SK-N-DZ (cell line): Measurements from ENCODE around the gene GRPEL1. TPM values are rescaled to one million over a fixed set of nuclear protein-coding genes. Genes with fewer than 3 reads are reported as not detected.
"Not testable (repeated sequence)": the region's sequence is repeated elsewhere in the genome, so short reads cannot be mapped to it uniquely, and the experiment has no call there.

Experiments
- DNase-seq: peaks from one replicate; pipeline ENCODE4 v3.0.0-alpha.2; 2015; ENCODE audit warnings: low spot score
- polyA plus RNA-seq, 2 experiments: library from polyadenylated mRNA; depleted of rRNA; stranded (reverse); fragments of >200 nt; gene quantifications; 2 replicates each; pipeline ENCODE4 v1.2.3, GENCODE V29; 2014

The GRPEL1 gene
- polyA plus RNA-seq (2014; cell fraction: cytosol; rRNA removed) = 32.6 and 35.1 TPM in 2 replicates
- polyA plus RNA-seq (2014; cell fraction: nucleus; rRNA removed) = 14.1 and 16.0 TPM in 2 replicates

DNA sequence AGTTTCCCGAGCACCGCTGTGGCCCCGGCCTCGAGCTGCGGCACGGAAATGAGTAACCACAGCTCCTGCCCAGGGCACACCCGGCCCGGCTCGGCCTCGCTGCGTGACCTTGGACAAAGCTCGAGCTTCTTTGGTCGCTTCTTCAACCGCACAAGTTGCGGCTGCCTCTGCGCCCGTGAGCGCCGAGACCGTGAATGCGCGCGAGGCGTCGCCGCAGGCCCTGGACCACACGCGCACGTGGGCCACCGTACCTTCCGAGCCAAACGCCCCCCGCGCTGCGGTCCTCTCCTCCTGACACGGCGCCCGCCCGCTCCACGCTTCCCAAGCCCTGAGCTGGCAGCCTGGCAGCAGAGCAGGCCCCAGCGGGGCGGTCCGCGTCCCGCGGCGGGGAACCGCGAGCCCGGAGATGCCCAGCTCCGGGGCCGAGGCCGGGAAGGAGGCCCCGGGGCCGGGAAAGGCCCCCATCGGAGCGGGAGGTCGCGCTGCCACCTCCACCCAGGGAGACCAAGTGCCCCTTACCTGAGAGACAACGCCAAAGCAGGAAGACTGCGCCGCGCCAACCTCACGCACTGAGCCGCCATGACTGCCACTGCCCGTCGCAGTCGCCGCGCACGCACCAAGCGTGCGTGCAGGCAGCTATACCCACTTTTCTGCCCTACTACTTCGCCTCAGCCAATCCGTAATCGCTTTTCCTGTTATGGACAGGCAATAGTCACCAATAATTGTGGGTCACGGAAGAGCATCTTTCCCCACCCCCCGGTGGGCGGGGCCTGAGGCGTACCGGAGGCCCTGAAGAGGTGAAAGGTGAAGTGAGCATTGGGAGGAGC lies at the start of gene GRPEL1:
GRPEL1 (minus strand) TSS at position 613 of the 827 bp plus-strand sequence; CDS start at position 581, 32 bp downstream.
- peak; percentile 99 for DNase-seq

DNA sequence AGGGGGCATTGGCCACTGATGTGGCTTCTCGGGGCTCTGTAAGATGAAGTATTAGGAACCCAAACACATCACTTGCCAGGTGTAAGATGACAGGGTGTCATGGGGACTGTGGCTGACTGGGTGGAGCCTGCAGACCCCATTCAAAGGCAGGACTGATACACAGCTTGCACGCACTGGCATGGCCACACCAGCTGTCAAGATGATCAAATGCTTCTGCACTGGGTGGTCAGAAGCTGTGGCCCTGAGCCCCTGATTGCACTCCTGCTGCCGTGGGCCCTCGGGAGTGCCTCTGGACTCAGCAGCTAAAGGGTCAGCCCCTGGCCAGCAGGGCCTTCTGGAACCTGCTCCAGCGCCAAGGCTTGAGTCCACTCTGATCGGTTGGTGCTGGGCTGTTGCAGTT lies 48.8 kb upstream of the GRPEL1 start:
- no peak for DNase-seq

DNA sequence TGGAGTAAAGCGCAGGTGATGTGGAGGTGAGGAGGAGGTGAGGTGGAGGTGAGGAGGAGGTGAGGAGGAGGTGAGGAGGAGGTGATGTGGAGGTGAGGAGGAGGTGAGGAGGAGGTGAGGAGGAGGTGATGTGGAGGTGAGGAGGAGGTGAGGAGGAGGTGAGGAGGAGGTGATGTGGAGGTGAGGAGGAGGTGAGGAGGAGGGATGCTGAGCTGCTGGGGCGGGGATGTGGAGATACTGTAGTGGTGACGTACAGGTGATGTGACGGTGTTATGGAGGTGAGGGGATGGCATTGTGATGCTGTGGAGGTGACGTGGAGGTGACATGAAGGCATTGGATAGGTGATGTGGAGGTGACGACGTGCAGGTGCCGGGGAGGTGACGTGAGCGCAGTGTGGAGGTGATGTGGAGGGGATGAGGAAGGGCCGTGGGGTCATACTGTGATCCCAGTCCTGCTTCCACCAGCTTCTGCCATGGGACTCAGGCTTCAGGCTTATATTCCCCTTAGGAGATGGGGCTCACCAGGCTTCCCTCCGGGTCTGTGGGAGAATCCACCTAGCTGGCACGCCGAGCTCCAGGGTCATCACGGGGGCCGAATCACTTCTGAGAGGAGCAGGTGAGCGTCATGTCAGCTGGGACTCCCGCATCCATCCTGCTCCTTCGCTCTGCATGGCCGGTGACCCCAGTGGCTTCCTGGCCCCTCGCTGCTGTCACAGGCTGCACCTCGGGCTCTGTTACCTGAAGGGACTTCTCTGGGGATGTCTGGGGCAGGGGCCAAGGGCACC lies 47.9 kb upstream of the GRPEL1 start:
- DNase-seq = no peak

DNA sequence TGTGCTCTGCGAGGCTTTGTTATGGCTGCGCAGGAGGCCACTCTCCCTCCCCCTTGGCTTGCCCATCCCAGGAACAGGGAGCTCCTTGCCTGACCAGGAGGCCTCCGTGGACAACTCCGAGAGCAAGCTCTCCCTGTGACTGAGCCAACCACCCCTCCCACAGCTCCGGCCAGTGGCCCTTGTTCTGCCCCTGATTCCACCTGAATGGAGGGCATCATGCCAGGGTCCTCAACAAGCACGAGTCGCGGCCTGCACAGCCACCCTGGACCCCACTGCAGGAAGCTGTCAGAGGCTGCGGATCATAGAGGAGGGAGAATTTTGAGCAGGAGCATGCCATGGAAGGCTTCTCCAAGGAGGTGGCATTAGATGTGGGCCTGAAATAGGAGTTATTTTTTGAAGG lies 44.8 kb upstream of the GRPEL1 start:
- DNase-seq = no peak

DNA sequence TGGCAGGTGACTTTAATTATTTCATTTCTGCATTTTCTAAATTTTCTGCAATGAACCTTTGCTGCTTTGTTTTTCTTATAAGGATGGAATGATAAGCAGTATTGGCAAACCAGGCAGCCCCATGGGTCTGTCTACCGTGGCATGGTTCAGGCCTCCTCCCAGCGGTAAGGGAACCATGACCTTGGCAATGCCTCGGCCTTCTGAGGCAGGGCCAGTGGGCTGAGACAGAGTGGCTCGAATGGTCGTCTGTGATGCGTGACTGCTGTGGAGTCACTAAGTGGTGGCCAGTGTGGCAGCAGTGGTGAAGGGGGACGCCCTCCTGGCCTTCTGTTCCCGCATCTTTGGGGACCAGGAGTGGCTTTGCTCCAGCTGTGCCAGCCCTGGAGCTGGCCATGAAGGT lies 43.6 kb upstream of the GRPEL1 start:
- no peak for DNase-seq

DNA sequence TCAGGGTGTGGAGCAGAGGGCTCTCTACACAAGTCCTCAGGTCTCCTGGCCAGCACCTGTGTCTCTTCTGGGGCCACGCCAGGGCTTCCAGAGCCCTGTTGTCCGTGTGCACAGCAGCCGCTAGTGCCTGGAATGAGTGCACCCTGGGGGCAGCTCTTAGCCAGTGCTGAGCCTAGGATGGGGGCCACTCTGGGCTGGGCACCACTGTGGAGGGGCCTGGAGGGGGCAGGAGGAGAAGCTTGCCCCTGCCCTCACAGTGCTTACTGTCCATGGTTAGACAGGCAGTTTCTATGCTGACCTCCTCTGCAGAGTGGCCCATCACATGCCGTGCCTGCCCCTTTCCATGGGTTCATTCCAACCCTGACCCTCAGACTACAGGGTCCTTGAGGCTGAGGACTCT lies 42.7 kb upstream of the GRPEL1 start:
- DNase-seq = no peak

DNA sequence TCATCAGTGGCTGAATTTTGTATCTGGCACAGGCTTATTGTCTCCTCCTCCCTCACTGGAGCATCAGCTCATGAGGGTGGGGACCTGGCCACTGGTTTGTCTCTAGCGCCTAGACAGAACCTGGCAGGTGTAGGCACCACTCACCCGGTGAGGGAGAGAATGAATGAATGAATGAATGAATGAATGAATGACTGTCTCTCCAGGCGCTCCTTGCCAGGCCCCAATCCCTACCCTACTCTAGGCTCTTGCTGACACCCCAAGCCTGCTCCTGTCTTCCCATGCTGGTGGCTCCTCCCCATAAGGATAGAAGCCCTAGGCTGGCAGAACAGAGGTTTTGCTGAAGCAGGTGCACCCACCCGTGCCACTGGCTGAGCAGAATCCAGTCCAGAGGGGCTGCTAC lies 41.3 kb upstream of the GRPEL1 start:
- no peak for DNase-seq

DNA sequence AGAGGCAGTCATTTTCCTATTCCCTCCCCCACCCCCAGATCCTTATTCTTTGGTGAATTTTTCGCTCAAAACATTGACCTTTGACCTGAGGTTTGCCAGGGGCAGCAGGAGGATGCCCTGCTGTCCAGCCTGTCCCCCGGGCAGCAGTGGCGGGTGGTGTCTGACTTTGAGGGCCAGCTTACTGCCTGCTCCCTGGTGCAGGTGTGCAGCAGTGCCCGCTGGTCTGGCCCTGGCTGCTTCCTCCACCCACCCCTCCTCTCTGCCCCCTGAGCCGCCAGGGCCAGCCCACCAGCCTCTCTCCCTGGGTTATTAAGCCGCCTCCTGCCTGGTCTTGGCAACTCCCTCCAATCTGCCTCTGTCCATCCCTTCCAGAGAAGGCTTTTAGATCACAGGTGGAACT lies 40.8 kb upstream of the GRPEL1 start:
- DNase-seq = no peak

DNA sequence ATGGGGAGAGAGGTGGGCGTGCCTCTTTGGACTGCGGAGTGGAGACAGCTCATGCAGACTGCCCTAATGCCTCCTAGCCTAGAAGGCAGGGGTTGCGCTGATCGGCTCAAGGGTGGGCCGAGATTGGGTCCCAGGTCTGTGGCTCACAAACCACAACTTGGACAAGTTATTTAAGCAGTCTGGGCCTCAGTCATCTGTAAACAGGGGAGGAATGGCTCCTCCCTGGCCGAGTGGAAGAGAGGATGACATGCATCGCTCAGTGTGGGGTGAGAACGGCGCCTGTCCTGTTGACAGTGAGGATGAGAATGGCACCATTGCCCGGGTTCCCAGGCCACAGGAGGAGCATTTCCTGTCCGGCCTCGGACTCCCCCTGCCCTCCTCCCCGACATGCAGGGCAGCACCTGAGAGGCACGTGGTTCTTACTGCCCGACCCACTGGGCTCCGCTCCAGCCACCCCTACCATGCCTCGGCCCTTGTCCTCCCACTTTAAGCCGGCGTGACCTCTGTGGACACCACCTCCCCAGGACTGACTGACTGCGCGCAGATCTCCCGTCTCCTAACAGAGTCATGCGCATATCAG lies 40.3 kb upstream of the GRPEL1 start:
- DNase-seq = no peak

DNA sequence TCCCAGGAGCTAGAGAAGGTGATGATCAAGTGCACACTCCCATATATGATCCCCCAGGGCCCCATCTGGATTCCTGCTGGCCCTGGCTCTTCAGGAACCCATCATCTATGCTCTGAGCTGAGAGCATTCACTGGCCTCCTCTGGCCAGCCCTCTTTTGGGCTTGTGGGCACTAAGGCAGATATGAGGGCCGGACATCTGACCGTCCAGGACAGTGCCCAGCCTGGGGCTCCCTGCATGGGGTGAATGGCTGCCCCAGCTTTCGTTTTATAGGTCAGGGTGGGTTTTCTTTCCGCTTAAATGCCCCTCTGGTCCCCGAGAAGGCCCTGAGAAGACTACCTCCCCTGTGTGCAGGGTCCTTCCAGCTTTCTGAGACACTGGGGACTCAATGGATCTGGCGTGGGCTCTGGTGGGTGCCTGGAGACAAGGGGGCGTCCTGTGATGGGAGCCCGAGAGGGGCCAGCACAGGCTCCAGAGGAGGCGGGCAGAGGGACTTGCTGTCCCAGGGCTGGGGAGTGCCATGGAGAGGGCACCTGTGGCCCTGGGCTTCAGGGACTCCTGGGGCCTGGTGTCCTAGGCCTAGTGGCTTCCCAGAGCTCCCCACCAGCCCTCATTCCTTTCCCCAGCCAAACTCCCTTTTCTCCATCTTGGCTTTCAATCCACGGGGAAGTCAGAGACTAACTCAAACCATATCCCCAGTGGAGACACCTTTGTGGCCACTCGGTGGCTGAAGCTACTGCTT lies 39.5 kb upstream of the GRPEL1 start:
- DNase-seq = no peak

DNA sequence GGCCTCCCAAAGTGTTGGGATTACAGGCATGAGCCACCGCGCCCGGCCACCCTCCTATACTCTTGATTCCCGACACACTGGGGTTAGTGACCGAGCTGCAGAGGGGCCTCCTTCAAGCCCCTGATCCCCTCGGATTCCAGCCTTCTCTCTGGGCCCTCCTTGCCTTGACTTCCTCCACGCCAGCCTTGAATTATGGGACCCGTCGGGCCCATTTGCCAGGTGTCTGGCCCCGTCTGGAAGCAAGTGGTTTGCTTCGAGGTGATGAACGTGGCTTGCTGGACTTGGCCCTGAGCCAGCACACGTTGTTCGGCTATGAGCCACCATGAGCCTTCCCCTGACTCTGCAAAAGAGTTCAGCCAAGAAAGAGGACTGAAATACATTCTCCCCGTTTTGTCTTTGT lies 37.4 kb upstream of the GRPEL1 start:
- DNase-seq = no peak

DNA sequence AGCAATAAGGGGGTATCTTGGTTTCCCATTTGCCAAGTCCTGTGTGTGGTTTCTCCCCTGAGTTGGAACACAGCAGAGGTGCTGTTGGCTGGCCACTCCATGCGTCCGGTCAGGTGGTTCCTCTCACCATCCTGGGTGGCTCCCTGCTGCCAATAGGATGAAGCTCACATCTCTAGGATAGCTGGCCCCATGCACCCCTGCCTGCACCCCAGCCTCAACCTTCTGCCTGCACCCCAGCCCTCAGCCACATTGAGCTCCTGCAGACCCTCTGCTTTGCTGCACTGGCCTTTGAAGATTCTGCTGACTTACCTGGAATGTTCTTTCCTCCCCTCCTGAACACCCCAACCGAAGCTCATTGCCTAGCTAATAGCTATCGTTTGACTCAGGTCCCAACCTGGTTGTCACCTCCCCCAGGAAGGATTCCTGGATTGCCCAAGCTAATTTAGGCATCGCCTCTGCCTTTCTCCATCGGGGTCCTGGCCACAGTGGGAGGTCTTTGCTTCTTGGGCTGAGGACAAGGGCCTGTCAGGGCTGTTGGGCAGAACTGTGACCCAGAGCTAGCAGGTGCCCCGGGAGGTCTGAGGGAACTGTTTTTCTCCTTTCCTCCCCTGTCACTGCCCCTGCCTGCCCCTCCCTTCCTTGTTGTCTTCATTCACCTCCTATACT lies 36.6 kb upstream of the GRPEL1 start:
- DNase-seq = no peak

DNA sequence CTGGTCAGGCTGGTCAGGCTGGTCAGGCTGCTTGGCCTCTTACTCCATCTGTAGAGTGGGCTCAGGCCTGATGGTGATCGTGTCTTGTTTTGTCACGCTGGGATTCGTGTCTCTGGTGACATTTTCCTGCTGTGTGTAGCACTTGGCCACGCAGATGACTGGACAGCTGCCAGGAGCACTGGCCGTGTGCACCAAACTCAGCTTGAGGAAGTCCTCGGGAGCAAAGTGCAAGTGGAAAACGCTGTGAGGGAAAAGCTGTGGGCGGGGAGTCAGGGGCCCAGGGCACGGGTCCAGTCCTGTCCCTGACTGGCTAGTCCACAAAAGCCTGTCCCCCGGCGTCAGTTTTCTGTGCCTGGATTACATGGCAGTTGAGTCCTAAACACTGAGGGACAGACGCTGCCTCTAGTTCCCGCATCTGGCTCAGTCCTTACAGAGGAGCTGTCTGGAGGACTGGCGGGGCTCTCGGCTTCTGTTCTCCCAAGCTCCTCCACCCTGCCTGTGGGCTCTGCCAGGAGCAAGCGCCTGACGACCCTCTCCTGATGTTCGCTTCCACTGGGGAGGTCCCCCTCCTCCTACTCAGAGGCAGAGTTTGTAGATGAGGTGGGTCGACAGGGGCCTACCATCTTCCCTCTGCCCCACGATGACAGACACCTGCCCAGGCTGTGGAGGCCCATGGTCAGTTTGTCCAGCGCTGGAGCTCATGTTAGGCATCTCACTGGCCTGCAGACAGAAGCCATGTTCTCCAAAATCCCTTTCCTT lies 35.9 kb upstream of the GRPEL1 start:
- DNase-seq = no peak

DNA sequence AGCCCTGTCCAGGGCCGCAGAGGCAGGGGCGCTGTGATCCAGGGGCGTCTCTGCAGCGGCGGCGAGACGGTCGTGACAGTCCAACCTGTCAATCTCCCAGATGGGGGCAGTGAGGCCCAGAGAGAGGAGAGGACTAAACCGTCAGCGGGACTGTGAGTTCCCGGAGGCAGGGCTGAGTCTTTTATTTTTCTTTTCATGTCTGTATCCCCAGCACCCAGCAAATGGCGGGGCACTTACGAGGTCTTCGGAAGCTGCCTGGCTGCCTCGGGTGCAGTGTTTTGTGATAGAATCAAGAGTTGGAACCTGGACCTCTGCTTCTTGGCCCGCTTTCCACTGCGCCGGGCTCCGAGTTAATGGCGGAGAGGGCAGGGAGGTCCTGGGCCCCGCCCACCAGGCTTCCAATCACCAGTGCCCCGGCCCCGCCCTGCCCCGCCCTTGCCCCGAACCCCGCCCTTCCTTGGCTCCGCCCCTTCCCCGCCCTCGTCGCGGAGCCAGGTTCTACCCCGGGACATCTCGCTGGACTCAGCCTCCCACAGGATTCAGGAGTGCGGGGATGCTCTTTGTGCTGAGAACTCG lies 35.3 kb upstream of the GRPEL1 start:
- DNase-seq = peak; percentile 47

DNA sequence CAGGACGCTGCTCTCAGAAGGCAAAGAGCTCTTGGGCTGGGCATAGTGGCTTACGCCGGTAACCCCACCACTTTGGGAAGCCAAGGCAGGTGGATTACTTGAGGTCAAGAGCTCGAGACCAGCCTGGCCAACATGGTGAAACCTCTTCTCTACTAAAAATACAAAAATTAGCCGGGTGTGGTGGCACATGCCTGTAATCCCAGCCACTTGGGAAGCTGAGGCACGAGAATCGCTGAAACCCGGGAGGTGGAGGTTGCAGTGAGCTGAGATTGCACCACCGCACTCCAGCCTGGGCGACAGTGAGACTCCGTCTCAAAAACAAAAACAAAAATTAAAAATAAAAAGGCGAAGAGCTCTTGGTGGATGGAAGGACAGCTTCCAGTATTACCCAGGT lies 34.6 kb upstream of the GRPEL1 start:
- not testable (repeated sequence) for DNase-seq

DNA sequence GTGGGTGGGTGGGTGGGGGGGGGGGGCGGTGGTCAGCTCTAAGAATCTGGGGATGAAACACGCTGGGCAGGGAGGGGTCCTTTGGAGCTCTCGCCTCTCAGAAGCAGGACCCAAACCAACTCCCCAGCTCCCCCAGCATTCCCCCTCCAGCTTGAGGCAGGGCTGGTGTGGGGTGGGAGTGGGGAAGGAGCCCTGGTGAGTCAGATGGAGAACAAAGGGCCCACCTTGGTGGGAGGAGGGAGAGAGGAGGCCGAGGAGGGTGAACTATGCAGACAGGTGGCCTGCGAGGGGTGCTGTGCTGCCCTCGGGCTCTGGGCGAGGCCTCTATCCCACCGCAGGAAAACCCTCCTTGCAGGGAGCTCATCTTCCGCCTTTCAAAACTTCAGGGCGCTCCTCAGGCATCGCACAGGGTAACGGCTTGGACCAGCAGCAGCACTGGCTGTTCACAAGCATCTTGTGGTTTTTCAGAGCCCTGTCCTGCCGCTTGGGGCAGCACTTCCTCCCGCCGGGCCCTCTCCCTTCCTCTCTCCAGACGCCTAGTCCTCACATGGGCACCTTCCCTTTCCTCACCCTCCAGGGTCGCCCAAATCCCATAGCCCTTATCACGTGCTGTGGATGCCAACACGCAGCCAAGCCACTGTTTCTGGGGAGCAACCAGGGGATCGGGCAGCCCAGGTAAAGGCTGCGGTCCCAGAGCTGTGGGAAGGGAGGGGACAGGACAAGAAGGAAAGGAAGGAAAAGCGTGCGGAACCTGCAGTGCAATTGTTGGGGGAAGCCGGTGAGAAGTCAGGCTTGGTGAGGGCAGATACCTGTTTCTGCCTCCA lies 34.0 kb upstream of the GRPEL1 start:
- DNase-seq = peak; percentile 74

DNA sequence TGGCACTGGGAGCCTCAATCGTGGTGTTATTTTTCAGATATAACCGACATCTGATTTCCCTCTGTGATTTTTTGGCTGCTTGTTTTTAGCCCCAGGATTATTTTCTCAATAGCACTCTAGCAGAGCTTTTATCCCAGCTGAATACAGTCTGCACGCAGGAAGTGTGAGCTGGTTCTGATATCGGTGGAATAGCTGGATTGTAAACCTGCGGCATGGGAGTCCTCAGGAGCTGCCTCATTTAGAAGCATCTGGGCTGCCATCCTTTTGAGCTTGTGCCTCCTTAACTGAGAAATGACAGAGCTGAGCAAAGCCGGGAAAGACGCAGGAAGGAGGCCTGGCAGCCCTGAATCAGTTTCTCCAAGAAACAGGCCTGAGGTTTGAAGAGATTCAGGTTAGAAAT lies 28.4 kb upstream of the GRPEL1 start:
- DNase-seq = no peak

DNA sequence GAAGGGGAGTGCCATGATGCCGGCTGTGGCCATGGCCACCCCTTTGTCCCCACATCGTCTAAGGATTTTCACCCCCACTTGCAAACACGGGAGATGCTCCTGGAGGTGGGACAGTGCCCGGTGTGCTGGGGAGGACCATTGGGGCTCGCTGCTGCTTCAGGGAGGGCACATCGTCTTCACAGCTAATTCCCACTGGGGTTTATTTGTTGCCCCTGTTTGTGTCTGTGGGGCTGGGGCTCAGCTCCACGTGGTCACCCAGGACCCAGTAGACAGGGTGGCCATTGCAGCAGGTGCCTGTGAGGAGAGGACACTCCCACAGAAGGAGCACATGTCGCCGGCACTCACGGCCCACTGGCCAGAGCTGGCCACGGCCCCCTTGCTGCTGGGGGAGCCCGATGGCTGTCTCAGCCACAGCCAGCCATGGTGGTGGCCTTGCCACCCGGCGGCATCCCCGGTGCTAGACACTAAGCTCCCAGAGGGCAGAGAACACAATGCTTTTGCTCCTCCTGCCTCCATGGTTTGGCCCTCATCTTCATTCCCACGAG lies 27.8 kb upstream of the GRPEL1 start:
- DNase-seq = no peak

DNA sequence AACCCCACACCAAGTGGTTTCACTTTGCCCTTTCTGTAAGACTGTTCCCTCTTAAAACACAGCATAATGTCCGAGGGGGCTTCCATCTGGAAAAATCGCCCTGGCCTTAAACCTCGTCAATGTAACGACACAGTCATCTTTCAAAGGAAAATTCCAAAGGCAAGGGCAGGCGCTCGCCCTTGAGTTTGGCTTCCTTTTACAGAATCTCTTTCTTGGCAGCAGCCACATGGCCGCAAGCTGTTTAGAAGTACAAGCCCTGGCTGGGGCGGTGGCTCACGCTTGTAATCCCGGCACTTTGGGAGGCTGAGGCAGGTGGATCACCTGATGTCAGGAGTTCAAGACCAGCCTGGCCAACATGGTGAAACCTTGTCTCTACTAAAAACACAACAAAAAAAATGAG lies 27.1 kb upstream of the GRPEL1 start:
- DNase-seq = no peak
